ENCODE measurements around the gene SAMMSON. TPM values are rescaled to one million over a fixed set of nuclear protein-coding genes. Genes with fewer than 3 reads are reported as not detected.

Gene SAMMSON
- total RNA-seq, 4 donors from 2014 or later: not detected

GRCh38 chr3:70114431-70114830 lies 114.9 kb downstream of the SAMMSON start:
- TF ChIP-seq, protein P1, sequence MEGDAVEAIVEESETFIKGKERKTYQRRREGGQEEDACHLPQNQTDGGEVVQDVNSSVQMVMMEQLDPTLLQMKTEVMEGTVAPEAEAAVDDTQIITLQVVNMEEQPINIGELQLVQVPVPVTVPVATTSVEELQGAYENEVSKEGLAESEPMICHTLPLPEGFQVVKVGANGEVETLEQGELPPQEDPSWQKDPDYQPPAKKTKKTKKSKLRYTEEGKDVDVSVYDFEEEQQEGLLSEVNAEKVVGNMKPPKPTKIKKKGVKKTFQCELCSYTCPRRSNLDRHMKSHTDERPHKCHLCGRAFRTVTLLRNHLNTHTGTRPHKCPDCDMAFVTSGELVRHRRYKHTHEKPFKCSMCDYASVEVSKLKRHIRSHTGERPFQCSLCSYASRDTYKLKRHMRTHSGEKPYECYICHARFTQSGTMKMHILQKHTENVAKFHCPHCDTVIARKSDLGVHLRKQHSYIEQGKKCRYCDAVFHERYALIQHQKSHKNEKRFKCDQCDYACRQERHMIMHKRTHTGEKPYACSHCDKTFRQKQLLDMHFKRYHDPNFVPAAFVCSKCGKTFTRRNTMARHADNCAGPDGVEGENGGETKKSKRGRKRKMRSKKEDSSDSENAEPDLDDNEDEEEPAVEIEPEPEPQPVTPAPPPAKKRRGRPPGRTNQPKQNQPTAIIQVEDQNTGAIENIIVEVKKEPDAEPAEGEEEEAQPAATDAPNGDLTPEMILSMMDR (IDR thresholded peaks at IDR 0.05): no peak
- ATAC-seq (ENCODE audit: low FRiP score) (no peak), DNase-seq (ENCODE audit: low spot score) (no peak)

DNA sequence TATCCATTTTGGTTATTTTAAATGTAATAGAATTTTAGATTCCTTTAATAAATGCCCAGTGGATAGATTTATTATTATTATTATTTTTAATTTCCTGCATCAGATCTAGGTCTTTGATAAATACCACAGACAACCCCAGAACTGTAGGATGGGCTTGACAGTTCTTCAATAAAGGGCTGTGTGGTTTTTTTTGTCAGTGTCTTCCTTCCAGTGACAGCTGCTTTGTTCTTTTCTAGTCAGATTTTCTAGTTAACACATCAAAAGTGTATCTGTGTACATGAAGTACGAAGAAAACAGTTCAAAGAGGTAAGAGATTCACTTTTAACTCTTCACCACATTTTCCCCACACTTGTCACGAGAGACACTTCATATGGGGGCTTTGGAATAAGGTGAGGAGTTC lies 120.3 kb downstream of the SAMMSON start:
- no peak for DNase-seq (ENCODE audit: low spot score)
- ATAC-seq (ENCODE audit: low FRiP score): no peak
- TF ChIP-seq, protein P1 (IDR thresholded peaks at IDR 0.05): no peak

Data from omental fat pad (tissue), 4 donors.